Activated CD4-positive, CD25-positive, alpha-beta regulatory T cell treated with anti-CD3 and anti-CD28 coated beads, Interleukin-2, amount 50 U/mL, for 24 hours (primary cell): ENCODE data around the gene KCNQ2.
"Not testable (repeated sequence)": the region's sequence is repeated elsewhere in the genome, so short reads cannot be mapped to it uniquely, and the experiment has no call there.

Source experiments
- ATAC-seq, 2 donors: fragments of 150-1000 bp; cut with Tn5 transposase; one replicate each; pipeline ENCODE4 v1.10.0; 2021; ENCODE audit warnings: mild to moderate bottlenecking in 1 of 2, moderate library complexity in 1 of 2

Gene KCNQ2

DNA sequence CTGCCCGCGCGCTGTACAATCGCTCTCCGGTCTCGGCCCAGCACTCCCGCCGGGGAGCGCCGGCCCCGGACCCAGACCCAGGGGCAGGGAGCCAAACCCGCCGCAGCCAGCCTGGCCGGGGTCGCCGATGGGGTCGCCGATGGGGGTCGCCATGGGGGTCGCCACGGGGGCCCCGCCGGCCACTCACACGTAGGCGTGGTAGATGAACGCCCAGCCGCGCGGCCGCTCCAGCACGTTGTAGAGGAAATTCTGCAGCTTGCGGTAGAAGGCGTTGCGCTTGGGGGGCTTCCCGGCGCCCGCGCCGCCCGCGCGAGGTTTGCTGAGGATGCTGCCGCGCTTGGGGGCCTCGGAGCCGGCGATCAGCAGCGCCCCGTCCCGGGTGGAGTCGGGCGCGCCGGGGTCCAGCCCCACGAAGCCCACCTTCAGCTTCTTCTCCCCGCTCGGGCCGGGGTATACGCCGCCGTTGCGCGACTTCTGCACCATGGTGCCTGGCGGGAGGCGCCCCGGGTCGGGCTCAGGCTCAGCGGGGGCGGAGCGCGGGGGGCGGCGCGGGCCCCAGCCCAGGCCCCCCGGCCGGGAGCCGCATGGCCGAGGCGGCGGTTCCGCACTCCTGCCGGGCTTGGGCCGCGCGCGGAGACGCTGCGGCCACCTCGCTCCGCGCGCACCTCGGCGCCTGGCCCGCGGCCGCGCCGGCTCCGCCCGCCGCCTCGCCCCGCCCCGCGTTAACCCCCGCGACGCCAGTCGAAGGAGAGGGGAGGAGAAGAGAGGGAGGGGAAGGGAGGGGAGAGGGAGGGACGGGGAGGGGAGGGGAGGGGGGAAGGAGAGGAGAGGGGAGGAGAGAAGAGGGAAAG is at the start of gene KCNQ2:
TSS of gene KCNQ2 (minus strand) at position 675 of the 851 bp plus-strand sequence. CDS start at position 483, 192 bp downstream.
- no peak for ATAC-seq

DNA sequence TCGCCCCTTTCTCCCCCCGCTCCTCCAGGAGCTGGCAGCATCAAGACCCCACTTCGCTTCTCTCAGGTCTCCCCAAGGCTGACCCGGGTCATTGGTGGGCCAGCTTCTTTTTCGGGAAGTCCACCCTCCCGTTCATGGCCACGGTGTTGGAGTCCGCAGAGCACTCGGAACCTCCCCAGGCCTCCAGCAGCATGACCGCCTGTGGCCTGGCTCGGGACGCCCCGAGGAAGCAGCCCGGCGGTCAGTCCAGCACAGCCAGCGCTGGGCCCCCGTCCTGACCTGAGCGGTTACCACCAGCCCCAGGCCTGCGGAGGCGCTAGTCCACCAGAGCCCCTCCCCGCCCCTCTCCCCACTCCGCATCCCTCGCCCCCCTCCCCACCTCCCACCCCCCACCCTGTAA is 49.1 kb upstream of the KCNQ2 start:
- ATAC-seq = no peak

DNA sequence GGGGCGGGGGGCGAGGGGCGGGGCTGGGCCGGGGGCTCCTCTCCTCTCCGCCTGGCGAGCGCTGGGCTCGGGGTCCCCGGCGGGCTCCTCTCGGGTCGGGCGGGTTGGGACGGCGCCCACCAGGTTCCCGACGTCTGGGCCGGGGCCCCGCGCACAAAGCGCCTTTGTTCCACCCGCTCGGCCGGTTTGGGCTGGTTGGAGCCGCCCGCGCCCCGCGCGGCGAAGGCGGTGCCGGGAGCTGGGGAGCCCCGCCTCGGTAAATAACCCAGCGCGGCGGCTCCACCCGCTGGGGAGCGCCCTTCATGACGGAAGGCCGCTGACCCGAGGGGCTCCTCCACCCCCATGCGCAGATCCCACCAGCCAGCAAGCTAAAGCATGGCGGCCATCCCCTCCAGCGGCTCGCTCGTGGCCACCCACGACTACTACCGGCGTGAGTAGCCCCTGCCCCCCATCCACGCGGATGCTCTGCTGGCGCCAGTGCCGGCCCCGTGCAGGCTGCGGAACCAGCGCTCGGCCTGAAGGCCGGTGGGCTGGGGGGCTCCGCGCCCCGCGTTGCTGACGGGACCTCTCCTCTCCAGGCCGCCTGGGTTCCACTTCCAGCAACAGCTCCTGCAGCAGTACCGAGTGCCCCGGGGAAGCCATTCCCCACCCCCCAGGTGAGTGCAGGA is 48.6 kb upstream of the KCNQ2 start:
- peak; percentile 67 to 69 for ATAC-seq

DNA sequence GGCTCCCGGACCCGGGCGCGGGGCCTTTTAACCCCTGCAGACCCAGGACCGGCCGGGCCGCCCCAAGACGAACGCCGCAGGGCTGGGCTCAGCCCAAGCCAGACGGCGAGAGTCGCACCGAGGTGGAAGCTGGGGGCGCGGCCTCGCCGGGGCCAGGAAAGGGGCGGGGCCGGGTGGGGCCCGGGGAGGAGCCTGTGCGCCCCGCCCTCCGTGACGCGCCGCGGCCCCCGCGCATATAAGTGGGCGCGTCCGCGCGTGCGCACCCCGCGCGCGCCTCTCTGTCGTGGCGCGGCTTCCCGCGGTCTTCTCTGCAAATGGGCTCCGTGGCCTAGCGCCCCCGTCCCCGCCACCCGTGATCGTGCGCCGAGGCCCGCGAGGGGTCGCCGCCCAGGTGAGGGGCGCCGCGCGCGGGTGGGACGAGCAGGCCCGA is 48.1 kb upstream of the KCNQ2 start, which contains the start of gene PPDPF:
TSS of gene PPDPF (plus strand) at position 262 of the 430 bp plus-strand sequence. CDS start 544 bp downstream, outside the sequence.
- peak; percentile 77 to 82 for ATAC-seq

DNA sequence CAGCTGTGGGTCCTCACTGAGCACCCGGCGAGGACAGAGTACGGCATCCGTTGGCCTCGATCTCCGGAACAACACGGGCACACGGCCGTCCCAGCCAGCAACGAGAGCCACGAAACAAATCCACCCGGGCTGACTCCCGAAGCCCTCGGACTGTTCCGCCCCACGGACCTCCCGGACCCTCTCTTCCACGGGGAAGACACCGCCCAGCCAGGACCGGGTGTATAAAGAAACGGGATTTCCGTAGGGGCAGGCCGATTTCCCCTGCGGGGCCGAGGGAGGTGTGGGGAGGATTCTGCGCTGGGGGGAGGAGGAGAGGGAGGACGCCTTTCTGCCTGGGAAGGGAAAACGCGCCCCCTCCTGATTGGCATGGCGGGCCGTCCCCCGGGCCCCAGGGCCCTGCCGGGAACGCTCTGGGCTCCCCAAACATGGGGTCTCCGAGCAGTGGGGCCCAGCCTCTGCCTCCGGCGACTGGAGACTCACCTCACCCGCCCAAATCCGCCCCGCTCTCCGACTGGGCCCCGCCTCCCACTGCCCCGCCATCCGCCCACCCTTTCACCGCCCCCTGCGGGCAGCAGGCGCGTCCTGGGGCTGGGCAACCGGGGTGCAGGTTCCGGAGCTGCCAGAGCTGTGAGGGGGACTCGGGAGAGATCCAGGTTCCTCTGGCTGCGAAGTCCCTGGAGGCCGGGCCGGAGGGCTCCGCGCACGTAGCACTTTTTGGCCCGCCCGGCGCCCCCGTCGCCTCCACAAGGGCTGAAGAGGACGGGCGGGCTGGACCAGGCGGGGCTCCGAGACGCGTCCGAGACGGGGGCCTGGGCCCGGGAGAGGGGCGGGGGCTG is 47.4 kb upstream of the KCNQ2 start:
- peak; percentile 51 to 53 for ATAC-seq

DNA sequence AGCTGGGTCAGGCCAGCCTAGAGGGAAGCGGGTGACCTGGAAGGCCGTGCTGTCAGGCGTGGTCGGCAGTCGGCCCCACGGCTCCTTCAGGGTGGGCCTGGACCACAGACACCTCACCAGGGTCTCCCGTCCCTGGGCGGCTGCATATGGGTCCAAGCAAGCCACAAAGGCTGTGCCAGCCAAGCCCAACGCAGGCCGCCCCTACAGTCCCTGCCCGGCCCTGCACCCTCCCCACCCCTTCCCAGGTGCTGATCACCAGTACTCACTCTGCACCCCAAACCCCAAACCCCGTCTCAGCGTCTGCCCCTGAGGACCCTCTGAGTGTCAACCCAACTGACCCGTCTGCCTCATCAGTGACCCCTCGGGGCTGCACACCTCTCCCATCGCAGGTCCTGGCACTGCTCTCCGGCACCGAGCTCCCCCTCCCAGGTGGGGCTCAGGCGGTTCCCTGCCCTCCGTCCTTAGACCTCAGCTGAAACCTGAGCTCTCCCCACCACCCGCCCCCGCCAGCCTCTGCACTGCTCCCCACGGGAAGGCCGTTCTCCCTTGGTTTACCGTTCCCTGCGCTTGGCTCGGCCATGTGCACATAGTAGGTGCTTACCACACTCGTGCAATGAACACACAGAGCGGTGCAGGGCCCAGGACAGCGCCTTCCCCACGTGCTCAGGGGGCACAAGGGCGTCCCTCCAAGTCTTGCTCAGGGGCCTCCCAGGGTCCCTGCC is 46.7 kb upstream of the KCNQ2 start:
- ATAC-seq = no peak

DNA sequence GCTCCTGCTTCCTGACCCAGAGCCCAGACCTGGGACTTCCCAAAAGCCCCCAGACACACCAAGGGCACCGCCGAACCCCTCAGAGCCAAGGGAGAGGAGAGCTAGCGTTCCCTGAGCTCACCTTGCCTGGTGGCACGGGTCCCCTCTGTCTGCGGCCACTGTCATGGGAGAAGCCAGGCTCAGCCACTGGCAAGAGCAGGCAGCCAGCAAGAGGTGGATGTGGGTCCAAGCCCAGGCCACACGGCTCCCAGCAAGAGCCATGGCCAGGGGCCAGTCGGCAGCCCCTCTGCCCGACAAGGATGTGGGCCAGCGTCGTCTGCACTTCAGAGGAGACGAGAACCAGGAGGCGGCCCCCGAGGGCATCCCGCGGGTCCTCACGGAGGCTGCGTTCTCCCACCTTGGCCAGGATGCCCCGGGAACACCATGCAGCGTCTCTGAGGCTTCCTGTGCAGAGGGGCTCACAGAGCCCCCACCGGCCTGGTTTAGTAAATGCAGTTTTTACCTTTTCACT is 46.0 kb upstream of the KCNQ2 start:
- no peak for ATAC-seq

DNA sequence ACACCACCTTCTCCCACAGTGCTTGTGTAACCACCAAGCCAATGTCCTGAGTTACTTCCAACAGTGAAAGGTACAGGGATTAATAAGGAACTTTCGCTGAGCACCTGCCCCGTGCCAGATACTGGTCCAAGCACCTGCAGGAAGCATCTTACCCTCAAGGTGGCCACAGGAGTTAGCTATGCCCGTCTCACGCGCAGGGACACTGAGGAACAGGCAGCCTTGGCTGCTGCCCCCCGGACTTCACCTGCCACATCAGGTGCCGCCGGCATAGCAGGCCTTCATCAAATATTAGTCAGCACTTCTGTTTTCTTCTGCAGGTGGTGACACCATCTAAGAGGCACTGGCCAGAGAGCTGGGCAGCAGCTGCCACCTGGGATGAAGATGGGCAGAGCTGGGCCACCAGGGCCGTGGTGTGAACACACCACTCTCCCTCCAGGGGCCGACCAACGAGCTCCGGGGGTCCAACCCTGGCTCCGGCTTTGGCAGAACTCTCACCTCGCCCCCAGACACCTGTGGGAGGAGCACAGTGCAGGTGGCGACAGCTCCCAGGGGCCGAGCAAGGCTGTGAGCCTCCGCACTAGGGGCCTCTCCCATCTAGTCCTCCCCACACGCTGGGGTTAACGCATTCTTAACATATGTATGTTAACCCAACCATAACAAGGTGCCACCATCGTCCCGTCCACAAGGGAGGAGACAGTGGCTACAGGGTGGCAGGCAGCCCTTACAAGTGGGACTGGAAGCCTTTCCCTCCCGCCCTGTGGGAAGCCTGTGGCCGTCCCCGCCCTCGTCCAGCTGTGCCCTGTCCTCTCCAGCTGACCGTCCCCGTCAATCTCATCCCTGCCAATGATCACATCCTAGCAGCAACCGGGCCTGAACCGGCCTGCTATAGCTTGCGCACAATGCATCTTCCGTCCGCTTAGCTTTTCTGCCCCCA is 45.2 kb upstream of the KCNQ2 start:
- ATAC-seq = no peak

DNA sequence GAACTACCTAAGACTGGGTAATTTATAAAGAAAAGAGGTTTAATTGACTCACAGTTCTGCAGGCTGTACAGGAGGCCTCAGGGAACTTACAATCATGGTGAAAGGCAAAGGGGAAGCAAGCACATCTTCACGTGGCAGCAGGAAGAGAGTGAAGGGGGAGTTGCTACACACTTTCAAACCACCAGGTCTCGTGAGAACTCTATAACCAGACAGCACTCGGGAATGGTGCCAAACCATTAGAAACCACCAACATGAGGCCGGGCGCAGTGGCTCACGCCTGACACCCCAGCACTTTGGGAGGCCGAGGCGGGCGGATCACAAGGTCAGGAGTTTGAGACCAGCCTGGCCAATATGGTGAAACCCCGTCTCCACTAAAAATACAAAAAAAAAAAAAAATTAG is 42.1 kb upstream of the KCNQ2 start:
- not testable (repeated sequence) for ATAC-seq

DNA sequence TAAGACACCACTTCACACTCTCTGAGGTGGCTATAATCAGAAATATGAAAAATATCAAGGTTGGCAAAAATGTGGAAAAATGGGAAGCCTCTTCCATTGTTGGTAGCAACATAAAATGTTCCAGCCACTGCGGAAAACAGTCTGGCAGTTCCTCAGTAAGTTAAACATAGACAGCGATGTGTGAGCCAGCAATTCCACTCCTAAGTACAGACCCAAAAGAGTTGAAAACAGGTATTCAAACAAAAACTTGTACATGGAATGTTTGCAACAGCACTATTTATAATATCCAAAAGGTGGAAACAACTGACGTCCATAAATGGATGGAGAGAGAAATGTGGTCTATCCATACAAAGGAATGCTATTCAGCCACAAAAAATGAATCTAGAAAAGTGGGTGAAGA is 40.8 kb upstream of the KCNQ2 start:
- ATAC-seq = no peak

DNA sequence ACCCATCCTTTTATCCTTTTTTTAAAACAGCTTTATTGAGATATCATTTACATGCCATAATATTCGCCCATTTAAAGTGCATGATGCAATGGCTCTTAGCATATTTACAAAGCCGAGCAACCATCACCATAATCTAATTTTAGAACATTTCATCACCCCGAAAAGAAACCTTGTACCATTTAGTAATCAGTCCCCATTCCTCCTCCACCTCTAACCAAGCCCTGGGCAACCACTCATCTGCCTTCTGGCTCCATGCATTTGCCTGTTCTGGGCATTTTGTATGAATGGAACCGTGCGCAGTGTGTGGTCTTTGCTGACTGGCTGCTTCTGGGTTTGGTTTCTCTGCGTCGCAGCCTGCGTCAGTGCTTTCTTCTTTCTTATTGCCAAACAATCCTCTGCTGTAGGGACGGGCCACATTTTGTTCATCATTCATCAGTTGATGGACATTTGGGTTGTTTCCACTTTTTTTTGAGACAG is 36.7 kb upstream of the KCNQ2 start:
- no peak for ATAC-seq

DNA sequence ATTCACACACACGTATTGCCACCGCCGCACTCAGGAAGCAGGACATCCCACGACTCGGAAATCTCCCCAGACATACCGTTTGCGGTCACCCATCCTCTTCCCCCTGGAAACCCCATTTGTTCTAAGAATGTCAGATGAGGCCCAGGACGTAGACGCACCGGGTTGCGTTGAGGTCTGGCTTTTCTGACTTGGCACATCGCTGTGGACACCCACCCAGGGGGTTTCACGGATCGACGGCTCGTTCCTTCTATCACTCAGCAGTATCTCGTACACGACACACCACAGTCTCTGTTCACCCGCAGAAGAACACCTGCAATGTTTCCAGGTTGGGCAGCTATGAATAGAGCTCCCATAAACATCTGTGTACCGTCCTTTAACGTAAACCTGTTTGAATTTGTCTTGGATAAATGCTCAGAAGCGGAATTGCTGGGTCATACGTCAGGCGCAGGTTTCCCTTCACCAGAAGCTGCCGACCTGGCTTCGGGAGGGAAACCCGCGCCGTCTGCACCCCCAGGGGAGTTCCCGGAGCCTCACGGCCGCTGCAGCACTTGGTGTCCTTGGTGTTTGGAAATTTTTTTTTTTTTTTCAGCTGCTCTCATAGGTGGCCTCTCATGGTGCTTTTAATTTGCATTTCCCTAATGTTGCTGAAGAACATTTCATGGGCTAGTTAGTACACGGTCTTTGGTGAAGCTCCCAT is 35.8 kb upstream of the KCNQ2 start:
- peak in 1 of 2 donors; percentile 13 for ATAC-seq

DNA sequence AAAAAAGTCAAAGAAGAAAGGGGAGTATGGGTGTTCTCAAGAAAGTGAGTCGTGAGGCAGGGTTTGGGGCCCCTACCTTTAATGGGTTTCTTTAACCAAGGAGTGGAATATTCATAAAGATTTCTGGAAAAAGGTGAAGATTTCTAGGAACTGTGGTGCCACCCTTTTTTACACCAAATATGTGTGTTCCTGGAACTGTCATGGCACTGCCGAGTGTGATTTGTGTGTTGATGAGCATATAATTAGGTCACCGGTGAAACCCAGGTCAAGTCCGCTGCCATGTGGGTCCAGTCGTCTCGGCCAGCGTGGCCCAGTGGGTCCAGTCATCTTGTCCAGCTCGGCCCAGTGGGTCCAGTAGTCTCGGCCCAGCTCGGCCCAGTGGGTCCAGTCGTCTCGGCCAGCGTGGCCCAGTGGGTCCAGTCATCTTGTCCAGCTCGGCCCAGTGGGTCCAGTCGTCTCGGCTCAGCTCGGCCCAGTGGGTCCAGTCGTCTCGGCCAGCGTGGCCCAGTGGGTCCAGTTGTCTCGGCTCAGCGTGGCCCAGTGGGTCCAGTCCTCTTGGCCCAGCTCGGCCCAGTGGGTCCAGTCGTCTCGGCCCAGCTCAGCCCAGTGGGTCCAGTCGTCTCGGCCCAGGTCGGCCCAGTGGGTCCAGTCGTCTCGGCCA is 34.8 kb upstream of the KCNQ2 start:
- peak in 1 of 2 donors; percentile 36 for ATAC-seq

DNA sequence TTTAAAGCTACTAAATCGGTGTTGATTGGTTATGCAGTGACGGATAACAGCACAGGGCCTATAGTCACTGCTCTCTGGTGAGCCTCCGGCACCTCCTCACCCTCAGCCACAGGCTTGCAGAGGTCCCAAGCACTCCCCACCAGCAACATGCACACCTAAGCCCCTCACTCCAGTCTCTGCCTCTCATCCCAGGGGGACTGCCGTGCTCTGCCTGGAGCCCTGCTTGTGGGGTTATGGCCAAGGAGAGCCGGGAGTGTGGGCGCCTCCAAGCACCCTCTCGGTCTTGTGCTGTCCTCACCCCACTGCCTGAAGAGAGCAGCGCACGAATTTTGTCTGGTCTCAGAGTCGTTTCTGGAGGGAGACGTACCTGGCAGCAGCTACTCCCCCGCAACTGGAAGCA is 33.3 kb upstream of the KCNQ2 start:
- no peak for ATAC-seq

DNA sequence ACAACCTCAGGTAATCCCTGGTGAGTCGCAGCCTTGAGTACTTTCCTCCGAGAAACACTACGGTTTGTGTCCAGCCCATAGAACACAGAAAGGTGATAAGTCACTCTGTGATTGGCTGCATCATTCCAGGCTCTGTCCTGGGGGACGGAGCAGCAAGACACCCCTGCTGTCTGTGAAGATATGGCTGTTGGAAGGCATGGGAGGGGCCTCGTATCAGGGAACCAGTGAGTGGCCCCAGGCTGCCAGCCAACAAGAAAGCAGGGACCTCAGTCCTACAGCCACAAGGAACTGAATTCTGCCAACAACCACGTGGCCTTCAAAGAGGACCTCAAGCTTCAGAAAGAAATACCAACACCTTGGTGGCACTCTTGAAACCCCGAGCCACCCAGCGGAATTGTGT is 32.8 kb upstream of the KCNQ2 start:
- ATAC-seq = no peak

DNA sequence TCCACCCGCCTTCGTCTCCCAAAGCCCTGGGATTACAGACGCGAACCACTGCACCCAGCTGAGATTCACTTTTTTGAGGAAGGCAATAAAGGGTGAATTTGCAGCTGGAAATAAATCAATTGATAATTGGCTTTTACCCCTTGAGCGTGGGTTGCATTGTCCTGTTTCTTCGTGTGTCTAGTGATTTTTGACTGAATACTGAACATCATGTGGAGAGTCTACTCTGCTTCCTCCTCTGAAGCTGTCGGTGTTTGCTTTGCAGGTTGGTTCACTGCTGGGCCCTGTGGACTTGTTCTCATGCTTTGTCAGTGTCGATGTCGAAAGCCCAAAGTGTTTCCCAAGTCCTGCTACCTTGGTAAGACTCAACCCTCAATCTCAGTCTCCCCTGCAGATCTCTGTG is 32.2 kb upstream of the KCNQ2 start:
- ATAC-seq = no peak

DNA sequence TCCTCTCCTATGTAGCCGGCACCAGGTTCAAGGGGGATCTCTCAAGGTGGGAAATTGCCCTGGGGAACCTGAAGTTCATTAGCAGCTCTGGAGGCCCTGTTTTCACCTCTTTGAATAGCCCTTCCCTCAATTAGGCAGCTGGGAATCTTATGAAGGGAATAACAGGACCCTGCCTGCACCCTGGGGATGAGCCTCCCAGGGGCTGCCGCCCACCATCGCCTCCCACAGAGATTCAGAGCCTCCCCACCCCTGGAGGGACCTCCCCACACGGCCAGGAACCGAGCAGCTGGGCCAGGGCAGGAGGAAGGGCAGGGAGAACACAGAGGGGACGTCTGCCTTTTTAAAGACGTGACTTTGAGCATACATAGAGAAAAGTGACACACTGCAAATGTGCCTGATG is 31.1 kb upstream of the KCNQ2 start:
- ATAC-seq = no peak

DNA sequence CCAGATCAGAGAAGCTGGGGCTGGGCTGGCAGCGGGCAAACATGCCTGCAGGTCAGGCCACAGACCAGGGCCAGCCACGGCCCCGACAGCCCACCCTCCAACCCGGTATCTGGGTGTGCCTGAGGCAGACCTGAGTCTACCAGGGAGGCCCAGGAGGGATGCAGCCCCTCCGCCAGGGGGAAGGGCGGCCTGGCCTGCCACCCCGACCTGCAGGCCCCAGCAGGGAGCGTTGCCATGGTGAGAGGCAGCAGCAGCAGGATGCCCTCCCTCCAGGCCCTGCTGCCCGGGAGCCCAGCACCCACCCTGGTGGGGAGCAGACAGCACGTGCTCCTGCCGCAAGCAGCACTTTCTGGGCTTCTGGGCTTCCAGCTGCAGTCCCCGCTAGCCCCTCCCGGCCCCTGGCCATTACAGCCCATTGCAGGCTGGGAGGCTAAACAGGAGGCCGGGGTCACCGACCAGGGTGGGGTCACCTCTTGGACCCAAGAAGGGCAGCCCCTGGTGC is 30.3 kb upstream of the KCNQ2 start:
- ATAC-seq = no peak
